Kidney (tissue), 14 donors: ENCODE results near the gene CAPN15. TPM values are rescaled to one million over a fixed set of nuclear protein-coding genes. Genes with fewer than 3 reads are reported as not detected.

ENCODE experiments used
- DNase-seq, 5 donors: peaks; one replicate each; pipeline ENCODE4 v3.0.0-alpha.2; 2013 to 2020
- FAIRE-seq: peaks from 2 replicates; lab custom pipeline; 2012; peaks lifted over from hg19 to GRCh38; lab: Jason Lieb, UNC
- H3K27ac ChIP-seq, 2 donors: one replicate each; pipeline ENCODE4 v1.7.0; 2013; ENCODE audit warnings: low read depth in 2 of 2, low read length in 2 of 2, inconsistent platforms in 1 of 2
- H3K27me3 ChIP-seq: one replicate; pipeline ENCODE4 v1.7.1; 2013; ENCODE audit warnings: low read length, inconsistent platforms; ENCODE audit not compliant: control insufficient read depth, insufficient read depth
- H3K36me3 ChIP-seq, 3 donors: one replicate each; pipeline versions ENCODE4 v1.7.0 to v1.7.1; 2013; ENCODE audit warnings: low read length in 3 of 3, control low read depth in 1 of 3, inconsistent platforms in 1 of 3; ENCODE audit not compliant: insufficient read depth in 3 of 3, control insufficient read depth in 2 of 3
- H3K4me1 ChIP-seq, 3 donors: one replicate each; pipeline versions ENCODE4 v1.7.0 to v1.7.1; 2013; ENCODE audit warnings: low read length in 3 of 3, inconsistent platforms in 1 of 3, low read depth in 1 of 3; ENCODE audit not compliant: control insufficient read depth in 2 of 3, insufficient read depth in 2 of 3
- H3K4me3 ChIP-seq, 3 donors: one replicate each; pipeline versions ENCODE4 v1.7.0 to v1.8.1; 2013; ENCODE audit warnings: low read length in 3 of 3, control low read depth in 1 of 3, inconsistent platforms in 1 of 3
- H3K9ac ChIP-seq, 3 donors: one replicate each; pipeline versions ENCODE4 v1.7.0 to v1.7.1; 2013; ENCODE audit warnings: low read length in 3 of 3, control low read depth in 1 of 3, inconsistent platforms in 1 of 3
- H3K9me3 ChIP-seq, 3 donors: one replicate each; pipeline versions ENCODE4 v1.7.0 to v1.7.1; 2013; ENCODE audit warnings: low read length in 3 of 3, control low read depth in 1 of 3, inconsistent platforms in 1 of 3; ENCODE audit not compliant: control insufficient read depth in 2 of 3, insufficient read depth in 1 of 3
- CTCF ChIP-seq: IDR thresholded peaks from 3 replicates; pipeline ENCODE4 v1.5.1; 2012; ENCODE audit warnings: mild to moderate bottlenecking, moderate library complexity, borderline replicate concordance; ENCODE audit not compliant: insufficient read depth; ENCODE audit errors: extremely low read depth
- intact Hi-C: fragments of 100-400 bp; cut with DNase I; formaldehyde crosslinking; loops from one replicate; pipeline ENCODE4 v1.11.1; 2022
- polyA plus RNA-seq: library from polyadenylated mRNA; stranded (reverse); fragments of 350-450 nt; fragmentation: Illumina TruSeq; extraction: RNeasy Lipid Tissue Mini Kit (QIAGEN cat#74804); gene quantifications from one replicate; pipeline ENCODE4 v1.2.3, GENCODE V29; 2014; ENCODE audit warnings: low read depth, low replicate concordance; ENCODE audit not compliant: insufficient read depth
- total RNA-seq: library from RNA; stranded (reverse); fragmentation: NEBNext Ultra II Directional; extraction: Animal tissue kit (Norgen Biotek cat#: 25700); gene quantifications from one replicate; pipeline ENCODE4 v1.2.1, GENCODE V29; 2021
- donor health status: control.
- donor health status: control.
- donor health status: control.
- donor health status: control.
- donor health status: control.
- donor health status: DM: yes; HTN: yes; CAD: no.
- donor health status: Normal renal cell carcinoma (clear cell type).

CAPN15 gene
- total and polyA plus RNA-seq, 2 donors from 2014 or later: 17.9 to 52.9 TPM

- Histone ChIP-seq H3K4me1 (peaks cover 0 to 21% (median 3%) of the 10 kb centered on the region in 3 donors), H3K4me3 (no peak overlapping the region), H3K9me3 (no peaks in the 10 kb centered on the region), H3K27ac (peak overlapping the region; percentile 32 to 53), H3K9ac (no peak overlapping the region), H3K27me3 (peaks cover 8% of the 10 kb centered on the region), H3K36me3 (no peaks in the 10 kb centered on the region)
- intact Hi-C loops: no loop called here
- DNase-seq: no peak
- no peak for TF ChIP-seq CTCF
- FAIRE-seq: no peak
These were observed 32.1 kb downstream of the CAPN15 start for GRCh38 chr16:559411-560203.

DNA sequence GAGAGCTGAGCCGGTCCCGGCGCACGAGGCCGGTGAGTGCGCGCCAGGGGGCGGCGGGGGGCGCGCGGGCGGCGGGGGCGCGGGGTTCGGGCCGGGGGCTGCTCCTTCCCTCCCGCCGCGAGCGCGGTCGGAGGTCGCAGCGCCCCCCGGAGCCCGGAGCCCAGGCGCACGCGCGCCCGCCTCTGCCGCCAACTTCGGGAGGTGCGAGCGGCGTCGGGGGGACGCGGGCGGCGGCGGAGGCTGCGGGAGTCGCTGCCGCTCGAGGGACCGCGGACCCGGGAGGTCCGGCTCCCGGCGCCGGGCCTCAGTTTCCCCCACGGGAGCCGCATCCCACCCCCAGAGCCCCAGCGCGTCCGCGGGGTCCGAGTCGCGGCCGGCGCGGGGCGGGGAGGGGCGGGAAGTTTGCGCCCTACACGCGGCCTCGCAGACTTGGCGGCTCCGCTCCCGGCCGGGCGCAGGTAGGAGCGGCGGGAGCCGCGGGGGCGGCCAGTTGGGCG, 32.7 kb downstream of the CAPN15 start, which contains the start of gene PRR35:
PRR35 (plus strand) TSS at position 191 of the 497 bp plus-strand sequence. CDS start 2,901 bp downstream, outside the sequence.
- peaks cover 8% of the 10 kb centered on the region for H3K27me3 ChIP-seq
- DNase-seq (no peak), FAIRE-seq (no peak)
- intact Hi-C loops: no loop called here
- H3K4me3 ChIP-seq: no peak within 1 kb of the TSS
- H3K27ac ChIP-seq: peak within 1 kb of the TSS; percentile 32 to 53
- no peak within 1 kb of the TSS for H3K9ac ChIP-seq
- no peaks in the 10 kb centered on the region for H3K9me3 ChIP-seq
- H3K36me3 ChIP-seq: no peaks in the 10 kb centered on the region
- no peak for TF ChIP-seq CTCF
- H3K4me1 ChIP-seq: peaks cover 0 to 24% (median 3%) of the 10 kb centered on the region in 3 donors

DNA sequence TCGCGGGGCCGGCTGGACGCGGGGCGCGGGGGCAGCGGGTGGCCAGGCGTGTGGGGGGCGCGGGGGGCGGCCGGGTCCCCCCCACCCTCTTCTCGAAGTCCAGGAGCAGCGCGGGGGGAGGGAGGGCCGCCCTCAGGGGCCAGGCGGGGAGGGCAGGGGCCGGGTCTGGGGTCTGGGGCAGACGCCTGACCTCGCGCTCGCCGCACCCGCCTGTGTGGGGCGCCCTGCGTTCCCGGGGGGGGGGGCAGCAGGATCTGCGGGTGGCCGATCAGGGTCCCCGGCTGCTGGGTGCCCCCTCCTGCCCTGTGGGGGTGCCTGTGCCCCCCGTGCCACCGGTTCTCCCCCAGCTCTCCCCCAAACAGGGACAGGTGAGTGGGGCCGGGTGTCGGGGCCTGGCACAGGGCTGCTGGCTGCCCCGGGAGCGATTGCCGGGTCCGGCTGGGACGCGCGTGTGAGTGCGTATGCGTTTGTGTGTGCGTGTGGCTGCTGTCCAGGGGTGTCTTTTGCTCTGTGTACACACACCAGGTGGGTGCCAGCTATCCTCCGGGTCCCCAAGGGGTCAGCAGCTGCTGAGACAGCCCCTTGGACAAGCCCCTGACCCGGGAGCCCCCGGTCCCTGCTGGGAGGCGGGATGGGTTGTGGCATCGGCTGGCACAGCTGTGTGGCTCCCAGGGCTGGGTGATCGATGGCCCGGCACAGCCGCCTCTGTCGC, 33.3 kb downstream of the CAPN15 start:
- DNase-seq (no peak), FAIRE-seq (no peak)

More for the DNA sequence above, 33.3 kb downstream of the CAPN15 start:
- no peak overlapping the region for H3K27ac ChIP-seq
- H3K4me1 ChIP-seq: peaks cover 0 to 27% (median 3%) of the 10 kb centered on the region in 3 donors
- intact Hi-C loops: no loop called here
- no peak for TF ChIP-seq CTCF
- no peak overlapping the region for H3K9ac ChIP-seq
- no peaks in the 10 kb centered on the region for H3K9me3 ChIP-seq
- no peaks in the 10 kb centered on the region for H3K36me3 ChIP-seq
- peaks cover 8% of the 10 kb centered on the region for H3K27me3 ChIP-seq
- H3K4me3 ChIP-seq: no peak overlapping the region
